NCI-H82 treated with DMSO at 0.1 percent for 48 hours (cell line): ENCODE results near the gene S100A12.
"Not testable (repeated sequence)": the region's sequence is repeated elsewhere in the genome, so short reads cannot be mapped to it uniquely, and the experiment has no call there.

Experiments used
- DNase-seq: peaks from one replicate; lab custom pipeline; 2025; ENCODE audit not compliant: unreplicated experiment; lab: John Stamatoyannopoulos, UW

S100A12 gene

GRCh38 chr1:153353226-153353947 lies 22.0 kb downstream of the S100A12 start:
- no peak for DNase-seq

- peak; percentile 69 for DNase-seq
Measured at GRCh38 chr1:153352523-153352922, 22.9 kb downstream of the S100A12 start.

DNA sequence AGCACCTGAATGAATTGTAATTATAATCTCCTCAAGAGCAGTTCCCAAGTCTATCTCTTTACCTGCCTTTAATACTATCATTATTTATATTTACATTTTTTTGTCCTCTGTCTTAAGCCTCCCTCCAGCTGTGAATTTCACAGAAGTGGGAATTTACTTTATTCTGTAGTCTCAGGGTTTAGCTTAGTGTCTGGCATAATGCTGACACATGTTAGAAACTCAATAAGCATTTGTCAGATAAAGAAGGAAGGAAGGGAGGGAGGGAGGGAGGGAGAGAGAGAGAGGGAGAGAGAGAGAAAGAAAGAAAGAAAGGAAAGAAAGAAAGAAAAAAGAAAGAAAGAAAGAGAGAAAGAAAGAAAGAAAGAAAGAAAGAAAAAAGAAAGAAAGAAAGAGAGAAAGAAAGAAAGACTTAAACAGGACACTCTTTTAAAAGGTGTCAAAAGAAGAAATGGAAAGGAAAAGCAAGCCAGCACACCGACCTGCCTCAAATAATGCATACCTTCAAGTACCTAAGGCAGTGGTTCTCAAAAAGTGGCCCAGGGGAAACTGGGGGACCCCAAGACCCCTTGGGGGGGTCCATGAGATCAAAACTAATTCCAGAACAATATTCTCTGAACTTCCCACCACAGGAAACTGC lies 25.0 kb downstream of the S100A12 start:
- DNase-seq, result no peak

DNA sequence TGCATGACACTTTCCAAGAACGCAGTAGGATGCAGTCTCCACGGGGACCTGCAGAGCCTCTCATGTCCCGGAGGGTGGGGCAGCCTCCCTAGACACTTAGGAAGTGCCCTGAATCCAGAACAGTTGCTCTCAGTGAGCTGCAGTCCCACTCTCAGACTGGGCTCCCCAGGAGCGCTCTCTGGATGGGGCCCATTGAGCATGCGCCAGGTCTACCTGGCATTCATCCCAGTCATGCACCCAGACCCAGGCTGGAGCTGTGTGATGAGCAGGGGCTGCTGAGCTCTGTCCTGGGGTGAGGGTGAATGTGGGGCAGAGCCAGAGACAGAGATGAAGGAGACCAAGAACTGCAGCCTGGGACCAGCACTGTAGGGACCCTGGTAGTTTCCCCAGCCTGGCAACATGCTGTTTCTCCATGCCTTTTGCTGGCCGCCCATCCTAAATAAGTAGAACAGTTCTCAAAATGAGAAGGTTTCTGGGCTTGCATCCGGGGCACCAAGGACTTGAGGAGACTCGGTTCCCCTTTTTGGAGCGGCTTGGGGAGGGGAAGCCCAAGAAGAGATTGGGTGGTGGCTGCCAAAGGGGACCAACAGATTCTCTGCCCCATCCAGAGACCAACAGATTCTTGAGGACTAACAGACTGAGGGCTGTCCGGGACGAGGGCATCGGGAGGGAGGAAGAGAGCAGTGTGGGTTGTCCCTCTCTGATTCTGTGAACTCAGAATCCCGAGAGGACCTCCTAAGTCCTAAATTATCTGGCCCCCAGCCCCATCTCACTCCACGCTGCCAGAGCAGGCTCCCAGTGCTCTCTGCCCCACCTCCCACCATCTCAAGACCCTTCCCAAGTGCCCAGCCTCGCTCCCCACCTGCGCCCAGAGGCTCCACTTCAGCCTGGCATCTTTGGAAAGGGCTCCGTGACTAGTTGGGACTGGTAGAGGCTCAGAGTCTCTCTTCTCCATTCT lies 25.8 kb downstream of the S100A12 start:
- no peak for DNase-seq

- no peak for DNase-seq
Measured at GRCh38 chr1:153348511-153349362, 26.7 kb downstream of the S100A12 start, which contains the start of gene PGLYRP4. TSS of gene PGLYRP4 (minus strand) at chr1:153348841. CDS start at chr1:153347932, 909 bp downstream.

DNA sequence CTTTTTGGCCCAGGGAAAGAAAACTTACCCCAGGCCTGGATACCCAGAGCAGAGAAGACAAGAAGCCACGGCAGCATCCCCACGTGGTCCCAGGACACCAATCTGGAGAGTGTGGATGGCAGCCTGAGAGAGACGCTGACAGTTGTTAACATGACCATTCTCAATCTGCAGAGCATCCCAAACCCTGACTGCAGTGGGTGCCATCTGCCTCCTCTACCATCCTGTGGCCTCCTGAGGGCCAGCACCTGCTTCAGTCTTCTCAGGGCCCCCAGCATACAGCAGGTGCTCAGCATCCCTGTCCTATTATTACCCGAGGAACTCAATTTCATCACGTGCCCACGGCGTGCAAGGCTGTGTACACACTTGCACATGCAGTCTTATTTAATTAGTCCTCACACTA lies 27.6 kb downstream of the S100A12 start:
- DNase-seq, result no peak

GRCh38 chr1:153347049-153347448 lies 28.4 kb downstream of the S100A12 start:
- DNase-seq, result not testable (repeated sequence)

DNA sequence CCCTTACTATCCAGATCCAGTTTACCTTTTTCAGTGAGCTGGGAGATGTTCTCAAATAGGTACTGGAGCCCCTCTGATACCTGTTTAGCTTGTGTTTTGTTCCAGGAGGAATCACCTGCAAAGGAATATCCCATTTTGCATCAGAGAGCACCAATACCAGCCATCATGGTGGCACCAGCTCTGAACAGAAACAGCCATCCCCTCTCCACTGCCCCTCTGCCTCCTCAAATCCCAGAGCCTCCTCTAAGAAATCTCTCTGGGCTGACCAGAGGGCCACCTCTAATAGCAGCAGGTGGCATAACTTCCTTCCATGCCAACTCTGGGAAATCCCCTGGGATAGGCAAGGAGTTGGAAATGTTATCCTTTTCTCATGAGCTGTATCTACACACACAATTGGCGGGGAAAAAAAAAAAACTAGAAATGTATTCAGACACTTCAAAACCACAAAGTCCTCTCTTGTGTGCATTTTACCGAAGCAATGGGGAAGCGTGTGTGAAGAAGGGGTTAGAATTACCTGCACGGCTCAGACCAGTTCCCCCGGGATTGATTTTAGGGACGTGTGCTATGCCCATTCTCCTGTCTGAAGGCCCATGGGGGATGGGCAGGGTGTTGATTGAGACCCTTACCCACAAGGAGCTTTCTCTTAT lies 29.2 kb downstream of the S100A12 start:
- DNase-seq, result no peak

- no peak for DNase-seq
Measured at GRCh38 chr1:153345187-153346076, 30.0 kb downstream of the S100A12 start.

DNA sequence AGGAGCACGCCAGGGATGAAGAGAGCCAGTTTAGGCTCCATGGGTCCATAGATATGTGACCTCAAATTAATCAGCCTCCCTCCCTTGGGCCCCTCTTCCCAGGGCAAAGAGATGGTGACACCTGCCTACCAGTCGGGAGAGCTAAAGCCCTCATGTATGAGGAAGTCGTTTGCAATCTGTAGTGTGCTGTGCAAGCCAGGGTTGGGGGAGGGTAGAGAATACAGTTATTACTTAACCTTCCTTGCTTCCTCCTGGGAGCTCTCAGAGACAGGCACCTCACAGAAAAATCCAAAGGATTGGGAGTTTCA lies 30.7 kb downstream of the S100A12 start:
- DNase-seq, result no peak

GRCh38 chr1:153343811-153344717 lies 31.4 kb downstream of the S100A12 start:
- no peak for DNase-seq

DNA sequence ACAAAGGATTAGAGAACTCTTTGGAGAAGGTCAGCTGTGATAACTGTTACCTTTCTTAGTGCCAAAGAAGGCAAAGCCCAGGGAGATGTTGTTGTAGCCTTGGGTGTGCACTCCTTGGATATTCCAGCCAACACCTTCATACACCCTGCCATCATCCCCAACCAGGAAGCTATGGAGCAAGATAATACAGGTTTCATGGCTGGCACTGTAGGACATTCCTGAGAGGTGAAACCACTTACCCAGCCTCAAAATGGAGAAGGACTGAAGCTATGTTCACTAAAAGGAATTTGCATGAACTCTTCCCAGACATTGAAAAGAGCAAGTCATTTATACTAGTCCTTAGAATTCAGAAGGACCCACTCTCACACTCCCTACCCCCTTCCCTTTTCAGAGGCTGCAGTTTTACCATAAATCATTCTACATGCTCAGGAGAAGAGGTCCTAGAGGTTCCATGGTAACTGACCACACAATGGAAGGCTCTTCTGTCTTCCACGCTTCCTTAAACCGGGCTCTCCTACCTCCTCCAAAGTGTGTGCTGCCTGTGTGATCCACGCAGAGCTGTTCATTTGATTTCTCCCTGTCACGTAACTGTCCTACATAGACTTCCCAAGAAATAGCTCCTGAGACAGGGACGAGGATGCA lies 32.3 kb downstream of the S100A12 start:
- no peak for DNase-seq

DNA sequence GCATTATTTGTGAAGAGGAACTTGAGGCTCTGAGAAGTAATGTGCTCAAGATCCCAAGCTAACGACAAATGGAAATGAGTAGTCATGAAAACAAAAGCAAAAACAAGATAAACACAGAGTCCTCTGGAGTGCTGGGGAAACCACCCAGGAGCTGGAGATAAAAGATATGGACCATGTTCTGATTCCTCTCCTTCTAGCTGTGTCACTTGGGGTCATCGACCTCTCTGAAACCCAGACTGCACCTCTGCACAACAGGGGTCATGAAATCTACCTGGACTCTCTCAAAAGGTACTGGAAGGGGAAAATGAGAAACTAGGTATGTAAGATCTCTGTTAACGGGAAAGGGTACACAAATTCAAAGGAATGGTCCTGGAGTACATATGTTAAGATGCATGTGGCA lies 33.2 kb downstream of the S100A12 start:
- no peak for DNase-seq

GRCh38 chr1:153341431-153341934 lies 33.9 kb downstream of the S100A12 start:
- no peak for DNase-seq

- no peak for DNase-seq
Measured at GRCh38 chr1:153340356-153340755, 35.1 kb downstream of the S100A12 start.

DNA sequence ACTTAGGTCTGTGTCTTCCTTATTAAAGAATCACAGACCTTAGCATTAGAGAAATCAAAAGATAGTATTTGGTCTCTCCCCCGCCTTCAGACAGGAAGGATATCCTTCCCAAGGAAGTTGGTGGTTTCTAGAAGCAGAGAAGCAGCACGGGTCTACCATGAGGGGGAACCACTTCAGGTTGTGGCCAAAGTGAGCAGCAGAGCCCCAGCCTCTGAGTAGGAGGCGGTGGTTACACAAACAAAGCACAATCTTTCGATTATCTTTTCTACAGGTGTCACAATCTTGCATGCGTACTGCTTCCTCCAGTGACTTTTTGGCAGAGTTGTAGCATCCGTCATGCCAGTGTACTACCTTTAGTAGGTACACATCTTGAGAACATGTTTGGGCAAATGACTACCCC lies 35.6 kb downstream of the S100A12 start:
- DNase-seq, result no peak

GRCh38 chr1:153337980-153338853 lies 37.2 kb downstream of the S100A12 start:
- DNase-seq, result no peak
